Chondrocyte (in vitro differentiated cells): ENCODE measurements around the gene HCN2. TPM values are rescaled to one million over a fixed set of nuclear protein-coding genes. Genes with fewer than 3 reads are reported as not detected.

Experiments used
- DNase-seq: peaks from one replicate; pipeline ENCODE4 v3.0.0; 2021; ENCODE audit warnings: mixed read lengths, low spot score
- H3K27ac Mint-ChIP-seq: one replicate; pipeline ENCODE4 v1.8.0; 2021; ENCODE audit warnings: mild to moderate bottlenecking, moderate library complexity, mixed read lengths; ENCODE audit not compliant: unreplicated experiment
- H3K27me3 Mint-ChIP-seq: 2 replicates; pipeline ENCODE4 v1.8.0; 2021; ENCODE audit warnings: low read depth, mixed read lengths
- H3K36me3 Mint-ChIP-seq: 2 replicates; pipeline ENCODE4 v1.8.0; 2021; ENCODE audit warnings: low read depth, mixed read lengths
- H3K4me1 Mint-ChIP-seq: 2 replicates; pipeline ENCODE4 v1.8.0; 2021; ENCODE audit warnings: low read depth, mild to moderate bottlenecking, mixed read lengths
- H3K4me3 Mint-ChIP-seq: one replicate; pipeline ENCODE4 v1.8.0; 2021; ENCODE audit warnings: mild to moderate bottlenecking, moderate library complexity, mixed read lengths; ENCODE audit not compliant: unreplicated experiment
- H3K9me3 Mint-ChIP-seq: 2 replicates; pipeline ENCODE4 v1.8.0; 2021; ENCODE audit warnings: low read depth, mixed read lengths
- CTCF ChIP-seq: fragments of 200-600 bp; sonication (generic); IDR thresholded peaks from 2 replicates; pipeline ENCODE4 v1.5.0; 2021; ENCODE audit warnings: antibody characterized with exemption, mild to moderate bottlenecking, moderate library complexity
- total RNA-seq: library from RNA; stranded (reverse); gene quantifications from 3 replicates; pipeline ENCODE4 v1.2.1, GENCODE V29; 2021

Gene HCN2
- total RNA-seq, 1 donor from 2014 or later, result 6.2 TPM

GRCh38 chr19:576768-577438, 12.8 kb upstream of the HCN2 start:
- H3K36me3 Mint-ChIP-seq, result no peaks in the 10 kb centered on the region
- no peaks in the 10 kb centered on the region for H3K9me3 Mint-ChIP-seq
- H3K27ac Mint-ChIP-seq, result no peak overlapping the region

GRCh38 chr19:577439-578392, 12.0 kb upstream of the HCN2 start:
- Mint-ChIP-seq H3K27ac (peak overlapping the region; percentile 54), H3K27me3 (no peaks in the 10 kb centered on the region), H3K4me3 (no peak overlapping the region), H3K4me1 (peaks cover 38% of the 10 kb centered on the region), H3K36me3 (no peaks in the 10 kb centered on the region), H3K9me3 (no peaks in the 10 kb centered on the region)
- DNase-seq, result no peak
- peak; percentile 9 for TF ChIP-seq CTCF

More at GRCh38 chr19:576768-577438, 12.8 kb upstream of the HCN2 start:
- peaks cover 38% of the 10 kb centered on the region for H3K4me1 Mint-ChIP-seq
- TF ChIP-seq CTCF, result no peak
- no peak overlapping the region for H3K4me3 Mint-ChIP-seq
- no peak for DNase-seq
- no peaks in the 10 kb centered on the region for H3K27me3 Mint-ChIP-seq

GRCh38 chr19:579111-579841, 10.4 kb upstream of the HCN2 start:
- no peaks in the 10 kb centered on the region for H3K27me3 Mint-ChIP-seq
- no peaks in the 10 kb centered on the region for H3K9me3 Mint-ChIP-seq
- H3K27ac Mint-ChIP-seq, result no peak overlapping the region
- DNase-seq, result peak; percentile 81
- peaks cover 28% of the 10 kb centered on the region for H3K4me1 Mint-ChIP-seq
- H3K36me3 Mint-ChIP-seq, result no peaks in the 10 kb centered on the region
- no peak overlapping the region for H3K4me3 Mint-ChIP-seq
- no peak for TF ChIP-seq CTCF

- H3K27ac Mint-ChIP-seq, result no peak overlapping the region
- TF ChIP-seq CTCF, result no peak
- peaks cover 23% of the 10 kb centered on the region for H3K4me1 Mint-ChIP-seq
- no peaks in the 10 kb centered on the region for H3K36me3 Mint-ChIP-seq
- H3K27me3 Mint-ChIP-seq, result no peaks in the 10 kb centered on the region
- no peak for DNase-seq
- no peak overlapping the region for H3K4me3 Mint-ChIP-seq
- no peaks in the 10 kb centered on the region for H3K9me3 Mint-ChIP-seq
Measured at GRCh38 chr19:579842-580155, 9.9 kb upstream of the HCN2 start.

- no peak for TF ChIP-seq CTCF
- H3K36me3 Mint-ChIP-seq, result no peaks in the 10 kb centered on the region
- H3K9me3 Mint-ChIP-seq, result no peaks in the 10 kb centered on the region
Measured at GRCh38 chr19:580274-580835, 9.3 kb upstream of the HCN2 start.

More at GRCh38 chr19:580274-580835, 9.3 kb upstream of the HCN2 start:
- Mint-ChIP-seq H3K4me3 (no peak overlapping the region), H3K4me1 (peaks cover 18% of the 10 kb centered on the region), H3K27ac (no peak overlapping the region), H3K27me3 (no peaks in the 10 kb centered on the region)
- peak; percentile 93 for DNase-seq
